ENCODE measurements around the gene OBP2B.

OBP2B gene

GRCh38 chr9:133164191-133164590, 44.9 kb downstream of the OBP2B start:
- DNase-seq: no peak

- DNase-seq: peak; percentile 86
Measured at GRCh38 chr9:133163504-133164172, 45.4 kb downstream of the OBP2B start, which contains the start of gene GBGT1. GBGT1 (minus strand) TSS chr9:133163914; CDS start chr9:133162412, 1,502 bp downstream.

GRCh38 chr9:133162861-133163503, 46.1 kb downstream of the OBP2B start:
- no peak for DNase-seq

- DNase-seq: no peak
Measured at GRCh38 chr9:133161547-133161950, 47.5 kb downstream of the OBP2B start.

GRCh38 chr9:133160742-133161546, 48.1 kb downstream of the OBP2B start:
- peak; percentile 58 for DNase-seq

GRCh38 chr9:133158695-133159094, 50.4 kb downstream of the OBP2B start:
- no peak for DNase-seq

Data from GF-D8 (cell line).